GM18526 (cell line): Measurements from ENCODE around the gene CNMD.

Source experiments
- POLR2A ChIP-seq: IDR thresholded peaks from 3 replicates; pipeline ENCODE4 v1.6.1; 2011; ENCODE audit not compliant: insufficient read length; ENCODE audit errors: extremely low read depth

CNMD gene

GRCh38 chr13:52739468-52740071 is at the start of gene CNMD:
TSS of gene CNMD (minus strand) at chr13:52739820. CDS start at chr13:52739701, 119 bp downstream.
- TF ChIP-seq POLR2A, result no peak

- TF ChIP-seq POLR2A, result no peak
Measured at GRCh38 chr13:52788011-52788410, 48.4 kb upstream of the CNMD start.

- TF ChIP-seq POLR2A, result no peak
Measured at GRCh38 chr13:52787235-52787634, 47.6 kb upstream of the CNMD start.

- no peak for TF ChIP-seq POLR2A
Measured at GRCh38 chr13:52786766-52787165, 47.1 kb upstream of the CNMD start.

GRCh38 chr13:52785739-52786138 is 46.1 kb upstream of the CNMD start:
- no peak for TF ChIP-seq POLR2A

GRCh38 chr13:52784591-52785340 is 45.1 kb upstream of the CNMD start:
- TF ChIP-seq POLR2A, result no peak

- no peak for TF ChIP-seq POLR2A
Measured at GRCh38 chr13:52783943-52784342, 44.3 kb upstream of the CNMD start.

- no peak for TF ChIP-seq POLR2A
Measured at GRCh38 chr13:52782471-52783448, 43.1 kb upstream of the CNMD start.

GRCh38 chr13:52780611-52781010 is 41.0 kb upstream of the CNMD start:
- TF ChIP-seq POLR2A, result no peak

GRCh38 chr13:52780092-52780491 is 40.5 kb upstream of the CNMD start:
- no peak for TF ChIP-seq POLR2A

- TF ChIP-seq POLR2A, result no peak
Measured at GRCh38 chr13:52779103-52779502, 39.5 kb upstream of the CNMD start.

- TF ChIP-seq POLR2A, result no peak
Measured at GRCh38 chr13:52776726-52777125, 37.1 kb upstream of the CNMD start.

- TF ChIP-seq POLR2A, result no peak
Measured at GRCh38 chr13:52775511-52775910, 35.9 kb upstream of the CNMD start.

- TF ChIP-seq POLR2A, result no peak
Measured at GRCh38 chr13:52767949-52768516, 28.4 kb upstream of the CNMD start.

GRCh38 chr13:52765611-52766390 is 26.2 kb upstream of the CNMD start:
- TF ChIP-seq POLR2A, result no peak

GRCh38 chr13:52760077-52760476 is 20.5 kb upstream of the CNMD start:
- TF ChIP-seq POLR2A, result no peak
